ENCODE measurements around the gene ADAMTS16. TPM values are rescaled to one million over a fixed set of nuclear protein-coding genes. Genes with fewer than 3 reads are reported as not detected.
A peak's percentile ranks its signal among the peaks of the same experiment; 100 is the strongest.

The ADAMTS16 gene
- total RNA-seq, 1 experiment from 2014 or later = 7.5 TPM

- Histone ChIP-seq H3K27me3 (replicated peaks) (no peaks in the 10 kb centered on the region), H3K36me3 (peaks cover 17% of the 10 kb centered on the region), H3K27ac (peak overlapping the region; percentile 58), H3K9me3 (replicated peaks) (no peaks in the 10 kb centered on the region), H3K4me1 (replicated peaks) (peaks cover 74% of the 10 kb centered on the region), H3K4me3 (no peak overlapping the region)
- no peak for DNase-seq (ENCODE audit: low read depth in 1 of 2, low spot score in 2 of 2)
Observed at GRCh38 chr5:5182508-5183188, 42.5 kb downstream of the ADAMTS16 start.

- Histone ChIP-seq H3K27ac (peak overlapping the region; percentile 58), H3K27me3 (replicated peaks) (no peaks in the 10 kb centered on the region), H3K4me3 (no peak overlapping the region), H3K9me3 (replicated peaks) (no peaks in the 10 kb centered on the region), H3K4me1 (replicated peaks) (peaks cover 70% of the 10 kb centered on the region), H3K36me3 (peaks cover 21% of the 10 kb centered on the region)
- DNase-seq (ENCODE audit: low read depth in 1 of 2, low spot score in 2 of 2) = peak; percentile 94 to 95
Observed at GRCh38 chr5:5183189-5183699, 43.1 kb downstream of the ADAMTS16 start.

GRCh38 chr5:5183933-5184332, 43.8 kb downstream of the ADAMTS16 start:
- Histone ChIP-seq H3K27ac (peak overlapping the region; percentile 58), H3K27me3 (replicated peaks) (no peaks in the 10 kb centered on the region), H3K4me1 (replicated peaks) (peaks cover 63% of the 10 kb centered on the region), H3K36me3 (peaks cover 25% of the 10 kb centered on the region), H3K4me3 (no peak overlapping the region), H3K9me3 (replicated peaks) (no peaks in the 10 kb centered on the region)
- no peak for DNase-seq (ENCODE audit: low read depth in 1 of 2, low spot score in 2 of 2)

GRCh38 chr5:5188376-5189050, 48.4 kb downstream of the ADAMTS16 start:
- no peak for DNase-seq (ENCODE audit: low read depth in 1 of 2, low spot score in 2 of 2)
- Histone ChIP-seq H3K4me3 (no peak overlapping the region), H3K9me3 (replicated peaks) (no peaks in the 10 kb centered on the region), H3K27ac (no peak overlapping the region), H3K4me1 (replicated peaks) (peaks cover 38% of the 10 kb centered on the region), H3K36me3 (peaks cover 52% of the 10 kb centered on the region), H3K27me3 (replicated peaks) (no peaks in the 10 kb centered on the region)

GRCh38 chr5:5189051-5189430, 48.9 kb downstream of the ADAMTS16 start:
- Histone ChIP-seq H3K4me3 (no peak overlapping the region), H3K27ac (no peak overlapping the region), H3K9me3 (replicated peaks) (no peaks in the 10 kb centered on the region), H3K4me1 (replicated peaks) (peaks cover 33% of the 10 kb centered on the region), H3K27me3 (replicated peaks) (no peaks in the 10 kb centered on the region), H3K36me3 (peaks cover 49% of the 10 kb centered on the region)
- DNase-seq (ENCODE audit: low read depth in 1 of 2, low spot score in 2 of 2) = no peak

- Histone ChIP-seq H3K9me3 (replicated peaks) (no peaks in the 10 kb centered on the region), H3K36me3 (peaks cover 42% of the 10 kb centered on the region), H3K27ac (no peak overlapping the region), H3K4me3 (no peak overlapping the region), H3K27me3 (replicated peaks) (no peaks in the 10 kb centered on the region), H3K4me1 (replicated peaks) (peaks cover 4% of the 10 kb centered on the region)
- no peak for DNase-seq (ENCODE audit: low read depth in 1 of 2, low spot score in 2 of 2)
Observed at GRCh38 chr5:5191906-5192305, 51.8 kb downstream of the ADAMTS16 start.

GRCh38 chr5:5192681-5193080, 52.6 kb downstream of the ADAMTS16 start:
- DNase-seq (ENCODE audit: low read depth in 1 of 2, low spot score in 2 of 2) = no peak
- Histone ChIP-seq H3K36me3 (peaks cover 42% of the 10 kb centered on the region), H3K4me3 (no peak overlapping the region)

GRCh38 chr5:5195128-5195918, 55.2 kb downstream of the ADAMTS16 start:
- H3K27me3 ChIP-seq (replicated peaks) = no peaks in the 10 kb centered on the region
- DNase-seq (ENCODE audit: low read depth in 1 of 2, low spot score in 2 of 2) = no peak
- no peaks in the 10 kb centered on the region for H3K9me3 ChIP-seq (replicated peaks)
- H3K36me3 ChIP-seq = peaks cover 41% of the 10 kb centered on the region
- no peak overlapping the region for H3K4me3 ChIP-seq
- no peaks in the 10 kb centered on the region; the same call in 1 of the 2 replicates for H3K4me1 ChIP-seq (replicated peaks)
- no peak overlapping the region for H3K27ac ChIP-seq

More at GRCh38 chr5:5192681-5193080, 52.6 kb downstream of the ADAMTS16 start:
- Histone ChIP-seq H3K4me1 (replicated peaks) (no peaks in the 10 kb centered on the region; the same call in 1 of the 2 replicates), H3K9me3 (replicated peaks) (no peaks in the 10 kb centered on the region), H3K27ac (no peak overlapping the region; the same call in 1 of the 2 replicates), H3K27me3 (replicated peaks) (no peaks in the 10 kb centered on the region)

- Histone ChIP-seq H3K4me1 (replicated peaks) (no peaks in the 10 kb centered on the region), H3K9me3 (replicated peaks) (no peaks in the 10 kb centered on the region), H3K4me3 (no peak overlapping the region), H3K27ac (no peak overlapping the region), H3K27me3 (replicated peaks) (no peaks in the 10 kb centered on the region), H3K36me3 (peaks cover 30% of the 10 kb centered on the region)
- no peak for DNase-seq (ENCODE audit: low read depth in 1 of 2, low spot score in 2 of 2)
Observed at GRCh38 chr5:5198135-5198534, 58.0 kb downstream of the ADAMTS16 start.

- Histone ChIP-seq H3K9me3 (replicated peaks) (no peaks in the 10 kb centered on the region), H3K4me1 (replicated peaks) (no peaks in the 10 kb centered on the region), H3K27ac (no peak overlapping the region), H3K27me3 (replicated peaks) (no peaks in the 10 kb centered on the region), H3K4me3 (no peak overlapping the region), H3K36me3 (peaks cover 32% of the 10 kb centered on the region)
- no peak for DNase-seq (ENCODE audit: low read depth in 1 of 2, low spot score in 2 of 2)
Observed at GRCh38 chr5:5198815-5199214, 58.7 kb downstream of the ADAMTS16 start.

GRCh38 chr5:5199495-5199894, 59.4 kb downstream of the ADAMTS16 start:
- H3K27ac ChIP-seq = no peak overlapping the region
- peaks cover 37% of the 10 kb centered on the region for H3K36me3 ChIP-seq
- DNase-seq (ENCODE audit: low read depth in 1 of 2, low spot score in 2 of 2) = no peak
- H3K4me1 ChIP-seq (replicated peaks) = no peaks in the 10 kb centered on the region
- no peaks in the 10 kb centered on the region for H3K27me3 ChIP-seq (replicated peaks)
- no peaks in the 10 kb centered on the region for H3K9me3 ChIP-seq (replicated peaks)
- H3K4me3 ChIP-seq = no peak overlapping the region

- DNase-seq (ENCODE audit: low read depth in 1 of 2, low spot score in 2 of 2) = no peak
- H3K27ac ChIP-seq = no peak overlapping the region
- peaks cover 37% of the 10 kb centered on the region for H3K36me3 ChIP-seq
- H3K4me3 ChIP-seq = no peak overlapping the region
- no peaks in the 10 kb centered on the region for H3K27me3 ChIP-seq (replicated peaks)
- H3K9me3 ChIP-seq (replicated peaks) = no peaks in the 10 kb centered on the region
- no peaks in the 10 kb centered on the region for H3K4me1 ChIP-seq (replicated peaks)
Observed at GRCh38 chr5:5200133-5200532, 60.0 kb downstream of the ADAMTS16 start.

GRCh38 chr5:5202321-5202720, 62.2 kb downstream of the ADAMTS16 start:
- H3K36me3 ChIP-seq = peaks cover 37% of the 10 kb centered on the region
- H3K9me3 ChIP-seq (replicated peaks) = no peaks in the 10 kb centered on the region
- no peaks in the 10 kb centered on the region for H3K4me1 ChIP-seq (replicated peaks)
- DNase-seq (ENCODE audit: low read depth in 1 of 2, low spot score in 2 of 2) = no peak
- H3K27ac ChIP-seq = no peak overlapping the region
- H3K27me3 ChIP-seq (replicated peaks) = no peaks in the 10 kb centered on the region
- H3K4me3 ChIP-seq = no peak overlapping the region

- H3K9me3 ChIP-seq (replicated peaks) = no peaks in the 10 kb centered on the region
- H3K4me3 ChIP-seq = no peak overlapping the region
- H3K36me3 ChIP-seq = peaks cover 33% of the 10 kb centered on the region
- no peaks in the 10 kb centered on the region for H3K4me1 ChIP-seq (replicated peaks)
- no peaks in the 10 kb centered on the region for H3K27me3 ChIP-seq (replicated peaks)
- H3K27ac ChIP-seq = no peak overlapping the region
- DNase-seq (ENCODE audit: low read depth in 1 of 2, low spot score in 2 of 2) = no peak
Observed at GRCh38 chr5:5203451-5203850, 63.3 kb downstream of the ADAMTS16 start.
